Activated CD4-positive, alpha-beta T cell treated with anti-CD3 and anti-CD28 coated beads for 36 hours (primary cell): ENCODE results near the gene TPD52L3. TPM values are rescaled to one million over a fixed set of nuclear protein-coding genes. Genes with fewer than 3 reads are reported as not detected.
A peak's percentile ranks its signal among the peaks of the same experiment; 100 is the strongest.

ENCODE experiments used
- ATAC-seq: fragments of 200-7000 bp; cut with Tn5 transposase; one replicate; pipeline ENCODE4 v1.10.0; 2021; ENCODE audit warnings: mild to moderate bottlenecking, moderate library complexity
- CTCF ChIA-PET: fragments of 350-600 bp; sonication (Branson Sonifier 250); formaldehyde crosslinking; loops from one replicate; lab custom pipeline; 2021; ENCODE audit warnings: antibody characterized with exemption; lab: Charles Lee
- POLR2A ChIA-PET: fragments of 350-600 bp; sonication (Branson Sonifier 250); formaldehyde crosslinking; loops from one replicate; lab custom pipeline; 2021; ENCODE audit warnings: antibody characterized with exemption, inconsistent platforms; lab: Charles Lee
- DNase-seq: peaks from one replicate; pipeline ENCODE4 v3.0.0-alpha.2; 2020
- H3K27ac Mint-ChIP-seq: one replicate; pipeline ENCODE4 v1.8.0; 2021; ENCODE audit warnings: mixed read lengths
- H3K27me3 Mint-ChIP-seq: one replicate; pipeline ENCODE4 v1.8.0; 2021; ENCODE audit warnings: mixed read lengths
- H3K36me3 Mint-ChIP-seq: one replicate; pipeline ENCODE4 v1.8.0; 2021; ENCODE audit warnings: low read depth, mixed read lengths
- H3K4me1 Mint-ChIP-seq: one replicate; pipeline ENCODE4 v1.8.0; 2021; ENCODE audit warnings: mixed read lengths
- H3K4me3 Mint-ChIP-seq: one replicate; pipeline ENCODE4 v1.8.0; 2021; ENCODE audit warnings: mild to moderate bottlenecking, moderate library complexity, mixed read lengths
- H3K9me3 Mint-ChIP-seq: one replicate; pipeline ENCODE4 v1.8.0; 2021; ENCODE audit warnings: low read depth, mixed read lengths
- intact Hi-C, 2 experiments: fragments of 100-400 bp; cut with DNase I in 1 of 2; cut with micrococcal nuclease in 1 of 2; formaldehyde crosslinking; loops; one replicate each; pipeline versions ENCODE4 v1.14.2 to v1.15.1; 2022 to 2024; cut with DNase I, micrococcal nuclease
- total RNA-seq, 2 experiments: library from RNA; stranded (reverse); gene quantifications; one replicate each; pipeline ENCODE4 v1.2.3, GENCODE V29; 2021

Gene TPD52L3
- total RNA-seq, 2 experiments from 2014 or later: not detected

DNA sequence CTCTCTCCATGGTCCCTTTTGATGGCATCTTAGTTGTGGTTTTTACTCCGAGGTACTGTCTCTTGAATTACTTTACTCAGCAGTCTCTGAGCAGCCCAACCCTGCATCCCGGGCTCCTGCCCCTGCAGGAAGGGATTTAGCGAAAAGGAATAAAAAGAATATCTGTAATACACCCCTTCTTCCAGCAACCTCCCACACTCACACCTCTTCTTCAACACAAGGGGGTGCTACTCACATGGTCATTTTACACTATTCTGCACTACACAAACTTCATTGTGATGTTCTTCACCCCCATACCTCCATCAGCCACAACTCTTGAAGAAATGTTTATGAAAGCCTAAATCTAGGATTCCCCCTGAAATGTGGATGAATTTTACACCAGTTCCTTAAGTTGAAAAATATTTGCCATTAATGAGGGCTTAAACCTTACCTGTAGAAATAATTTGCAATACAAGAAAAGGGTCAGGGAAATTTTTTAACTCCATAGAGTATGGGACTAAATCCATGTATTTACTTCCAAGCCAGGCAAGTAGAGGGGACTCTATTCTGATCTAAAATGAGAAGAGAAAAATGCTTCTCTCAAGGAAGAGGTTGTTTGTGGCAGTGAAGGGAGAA lies 26.0 kb downstream of the TPD52L3 start:
- POLR2A ChIA-PET: no interaction called here
- CTCF ChIA-PET: interaction anchor here (0.6 to 2.2 kb wide), 13 partner anchors 29 to 231 kb away, joined by 3 to 24 read pairs (median 5); partner anchors contain the start of gene UHRF2
- Mint-ChIP-seq H3K4me3 (no peak overlapping the region), H3K9me3 (no peaks in the 10 kb centered on the region), H3K36me3 (no peaks in the 10 kb centered on the region), H3K27ac (peak overlapping the region; percentile 37), H3K4me1 (peaks cover 18% of the 10 kb centered on the region), H3K27me3 (peaks cover 4% of the 10 kb centered on the region)
- intact Hi-C loops: loop anchor here (1.0 to 10.0 kb wide), 8 partner anchors 58 to 328 kb away; partner anchors contain the start of gene UHRF2 (in 1 of the 2)
- ATAC-seq (peak; percentile 89), DNase-seq (peak; percentile 27)

DNA sequence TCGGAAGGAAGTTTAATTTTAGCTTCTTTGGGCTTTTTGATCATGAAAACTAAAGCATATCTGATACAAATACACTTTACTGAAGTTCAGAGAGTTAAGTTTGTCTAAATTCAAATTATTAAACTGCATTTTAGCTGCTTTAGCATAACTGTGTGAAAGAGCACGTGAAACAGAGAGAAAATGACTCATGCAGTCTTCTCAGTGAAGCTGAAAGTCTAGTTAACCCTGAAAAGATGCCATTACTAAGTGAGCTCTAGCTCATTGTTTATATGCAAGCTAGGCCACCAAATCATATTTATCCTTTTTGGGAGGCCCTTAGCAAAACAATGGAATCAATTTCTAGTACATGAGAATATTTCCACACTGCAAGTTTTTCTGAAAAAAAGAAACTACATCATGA lies 27.6 kb downstream of the TPD52L3 start:
- peaks cover 4% of the 10 kb centered on the region for H3K27me3 Mint-ChIP-seq
- peak overlapping the region; percentile 59 for H3K27ac Mint-ChIP-seq
- no peaks in the 10 kb centered on the region for H3K9me3 Mint-ChIP-seq
- no peak overlapping the region for H3K4me3 Mint-ChIP-seq
- CTCF ChIA-PET: interaction anchor here (0.6 to 2.2 kb wide), 24 partner anchors 8 to 470 kb away, joined by 3 to 24 read pairs (median 4); partner anchors contain the start of gene UHRF2
- H3K4me1 Mint-ChIP-seq: peaks cover 18% of the 10 kb centered on the region
- DNase-seq: no peak
- H3K36me3 Mint-ChIP-seq: no peaks in the 10 kb centered on the region
- POLR2A ChIA-PET: interaction anchor here (0.5 to 0.7 kb wide), 2 partner anchors 52 to 715 kb away, joined by 3 read pairs; no protein-coding TSS in a partner anchor
- ATAC-seq: peak; percentile 84
- intact Hi-C loops: loop anchor here (2.0 to 10.0 kb wide), 3 partner anchors 57 to 311 kb away; partner anchors contain the start of gene UHRF2 (in 1 of the 2)

GRCh38 chr9:6356441-6356840 lies 28.3 kb downstream of the TPD52L3 start:
- H3K27me3 Mint-ChIP-seq: peaks cover 4% of the 10 kb centered on the region
- no peak for ATAC-seq
- POLR2A ChIA-PET: no interaction called here
- no peak for DNase-seq
- H3K4me1 Mint-ChIP-seq: peaks cover 18% of the 10 kb centered on the region
- no peaks in the 10 kb centered on the region for H3K36me3 Mint-ChIP-seq
- intact Hi-C loops: loop anchor here in 1 of 2 experiments (10.0 kb wide), 1 partner anchor 138 kb away; no protein-coding TSS in a partner anchor
- H3K27ac Mint-ChIP-seq: no peak overlapping the region
- CTCF ChIA-PET: interaction anchor here (0.8 to 2.2 kb wide), 5 partner anchors 17 to 313 kb away, joined by 3 to 24 read pairs (median 4); no protein-coding TSS in a partner anchor
- H3K9me3 Mint-ChIP-seq: no peaks in the 10 kb centered on the region
- no peak overlapping the region for H3K4me3 Mint-ChIP-seq

DNA sequence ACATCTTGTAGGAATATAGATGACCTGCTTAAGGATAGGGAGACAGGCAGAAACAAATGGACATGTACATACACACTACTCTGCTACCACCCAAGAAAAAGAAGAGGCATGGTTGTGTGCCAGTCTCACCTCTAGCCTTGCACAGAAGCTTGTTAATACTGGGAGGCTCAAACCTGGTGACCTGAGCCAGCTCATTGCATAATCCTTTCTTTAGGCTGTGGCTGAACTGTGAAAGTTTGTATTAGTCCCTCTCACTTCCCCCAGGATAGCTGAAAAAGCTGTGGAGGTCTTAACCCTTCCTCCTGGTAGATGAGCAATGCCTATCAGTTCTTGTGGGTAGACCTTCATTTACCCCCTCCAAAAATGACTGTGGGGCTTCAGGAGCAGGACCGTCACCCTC lies 28.7 kb downstream of the TPD52L3 start:
- ATAC-seq: no peak
- Mint-ChIP-seq H3K27me3 (peaks cover 4% of the 10 kb centered on the region), H3K4me3 (no peak overlapping the region), H3K27ac (no peak overlapping the region), H3K4me1 (peaks cover 18% of the 10 kb centered on the region), H3K9me3 (no peaks in the 10 kb centered on the region), H3K36me3 (no peaks in the 10 kb centered on the region)
- no peak for DNase-seq
- ChIA-PET POLR2A (no interaction called here), CTCF (interaction anchor here (0.6 to 1.6 kb wide), 5 partner anchors 16 to 312 kb away, joined by 3 to 5 read pairs (median 3); no protein-coding TSS in a partner anchor)
- intact Hi-C loops: loop anchor here in 1 of 2 experiments (10.0 kb wide), 1 partner anchor 138 kb away; no protein-coding TSS in a partner anchor

DNA sequence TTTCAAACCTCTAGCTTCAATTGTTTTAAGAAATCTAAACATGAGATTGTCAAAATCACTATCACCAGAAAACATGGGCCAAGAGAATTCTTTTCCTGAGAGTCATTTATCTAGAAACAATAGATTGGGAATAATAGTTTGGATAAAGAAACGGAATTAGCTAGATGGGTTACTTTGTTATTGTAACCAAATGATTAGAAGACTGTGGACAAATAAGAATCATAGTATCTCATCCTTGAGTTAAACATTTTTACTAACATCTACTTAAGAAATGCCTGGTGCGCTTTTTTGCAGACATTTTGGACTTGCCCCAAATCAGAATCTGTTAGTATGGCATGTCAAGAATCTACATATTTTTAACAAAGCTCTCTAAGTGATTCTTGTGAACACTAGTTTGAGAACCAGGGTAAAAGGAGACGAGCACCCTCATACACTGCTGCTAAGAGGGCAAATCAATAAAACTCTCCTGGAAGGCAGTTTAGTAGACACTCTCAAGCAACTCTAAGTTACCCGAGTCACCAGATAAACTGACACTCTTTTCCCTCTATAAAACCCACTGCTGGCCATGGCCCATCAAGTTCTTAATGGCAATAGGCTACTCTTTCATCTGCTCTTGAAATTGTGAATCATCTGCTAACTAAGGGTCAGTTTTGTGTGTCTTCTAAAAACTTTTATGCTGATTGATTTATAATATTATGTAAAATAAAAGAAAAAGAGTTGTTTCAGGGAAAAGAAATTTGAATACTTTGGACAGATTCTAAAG lies 39.1 kb downstream of the TPD52L3 start:
- Mint-ChIP-seq H3K4me1 (no peaks in the 10 kb centered on the region), H3K27me3 (no peaks in the 10 kb centered on the region), H3K4me3 (no peak overlapping the region), H3K9me3 (peaks cover 3% of the 10 kb centered on the region), H3K27ac (no peak overlapping the region), H3K36me3 (peaks cover 2% of the 10 kb centered on the region)
- DNase-seq (no peak), ATAC-seq (no peak)
- intact Hi-C loops: no loop called here
- ChIA-PET POLR2A (no interaction called here), CTCF (interaction anchor here (0.7 to 1.0 kb wide), 3 partner anchors 9 to 186 kb away, joined by 3 read pairs; no protein-coding TSS in a partner anchor)

DNA sequence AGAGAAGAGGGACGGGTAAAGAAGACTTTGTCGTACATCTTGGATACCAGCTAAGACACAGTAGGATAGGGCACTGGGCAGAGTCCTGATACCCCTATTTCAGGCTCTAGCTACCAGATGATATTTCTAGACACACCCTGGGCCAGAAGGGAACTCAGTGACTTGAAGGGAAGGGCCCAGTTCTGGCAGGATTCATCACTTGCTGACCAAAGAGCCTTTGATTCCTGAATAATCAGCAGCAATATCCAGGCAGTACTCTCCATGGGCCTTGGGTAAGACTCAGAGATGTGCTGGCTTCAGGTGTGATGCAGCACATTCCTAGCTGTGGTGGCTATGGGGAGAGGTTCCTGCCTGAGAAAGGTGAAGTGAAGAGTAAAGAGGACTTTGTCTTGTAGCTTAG lies 40.7 kb downstream of the TPD52L3 start:
- POLR2A ChIA-PET: no interaction called here
- no peaks in the 10 kb centered on the region for H3K27me3 Mint-ChIP-seq

More for the DNA sequence above, 40.7 kb downstream of the TPD52L3 start:
- H3K4me3 Mint-ChIP-seq: no peak overlapping the region
- CTCF ChIA-PET: no interaction called here
- ATAC-seq: no peak
- H3K9me3 Mint-ChIP-seq: peaks cover 5% of the 10 kb centered on the region
- no peak for DNase-seq
- no peak overlapping the region for H3K27ac Mint-ChIP-seq
- H3K4me1 Mint-ChIP-seq: no peaks in the 10 kb centered on the region
- intact Hi-C loops: no loop called here
- H3K36me3 Mint-ChIP-seq: peaks cover 2% of the 10 kb centered on the region

Other genes with a start within 250 kb of the TPD52L3 start
- not detected for gene IL33, start 112.6 kb upstream of the TPD52L3 start, total RNA-seq
- gene UHRF2, start 84.8 kb downstream of the TPD52L3 start, total RNA-seq: 10 to 100 TPM; 63.7 to 70.9 TPM